Adipocyte (in vitro differentiated cells): ENCODE data around the gene IPO4.
A peak's percentile ranks its signal among the peaks of the same experiment; 100 is the strongest.

Source experiments
- DNase-seq: peaks from one replicate; pipeline ENCODE4 v3.0.0-alpha.2; 2015; ENCODE audit warnings: low read depth
- H3K27me3 ChIP-seq: replicated peaks from 2 replicates; pipeline ENCODE4 v1.7.0; 2013; ENCODE audit warnings: mild to moderate bottlenecking, low read length, moderate library complexity; ENCODE audit not compliant: control insufficient read depth, insufficient read depth
- H3K36me3 ChIP-seq: 2 replicates; pipeline ENCODE4 v1.7.0; 2013; ENCODE audit warnings: low read length, mild to moderate bottlenecking, moderate library complexity; ENCODE audit not compliant: control insufficient read depth, insufficient read depth, severe bottlenecking
- H3K4me1 ChIP-seq: 2 replicates; pipeline ENCODE4 v1.7.0; 2013; ENCODE audit warnings: mild to moderate bottlenecking, low read length, moderate library complexity; ENCODE audit not compliant: control insufficient read depth, insufficient read depth
- H3K4me3 ChIP-seq: 2 replicates; pipeline ENCODE4 v1.7.0; 2013; ENCODE audit warnings: mild to moderate bottlenecking, low read length, moderate library complexity
- H3K9ac ChIP-seq: 2 replicates; pipeline ENCODE4 v1.7.0; 2013; ENCODE audit warnings: mild to moderate bottlenecking, low read length, moderate library complexity
- H3K9me3 ChIP-seq: 2 replicates; pipeline ENCODE4 v1.7.0; 2013; ENCODE audit warnings: mild to moderate bottlenecking, low read length, moderate library complexity; ENCODE audit not compliant: control insufficient read depth

Gene IPO4

GRCh38 chr14:24188251-24189058 is at the start of gene IPO4:
Gene IPO4 (minus strand): TSS chr14:24188816. CDS start chr14:24188787, 29 bp downstream.
- H3K36me3 ChIP-seq = peaks cover 53% of the 10 kb centered on the region

GRCh38 chr14:24238123-24238522 is 49.5 kb upstream of the IPO4 start:
- peaks cover 70% of the 10 kb centered on the region for H3K4me1 ChIP-seq
- H3K4me3 ChIP-seq = no peak overlapping the region
- DNase-seq = no peak
- H3K36me3 ChIP-seq = peaks cover 60% of the 10 kb centered on the region
- H3K9me3 ChIP-seq = no peaks in the 10 kb centered on the region
- no peaks in the 10 kb centered on the region for H3K27me3 ChIP-seq
- H3K9ac ChIP-seq = no peak overlapping the region

More at GRCh38 chr14:24188251-24189058, at the start of gene IPO4:
- DNase-seq = peak; percentile 99
- peak within 1 kb of the TSS; percentile 91 for H3K4me3 ChIP-seq
- peak within 1 kb of the TSS; percentile 92 for H3K9ac ChIP-seq
- H3K9me3 ChIP-seq = no peaks in the 10 kb centered on the region
- H3K27me3 ChIP-seq = no peaks in the 10 kb centered on the region
- H3K4me1 ChIP-seq = peaks cover 20% of the 10 kb centered on the region

- H3K4me3 ChIP-seq = no peak overlapping the region
- no peak for DNase-seq
- H3K9ac ChIP-seq = no peak overlapping the region
- H3K4me1 ChIP-seq = peaks cover 69% of the 10 kb centered on the region
- H3K27me3 ChIP-seq = no peaks in the 10 kb centered on the region
- H3K9me3 ChIP-seq = no peaks in the 10 kb centered on the region
- H3K36me3 ChIP-seq = peaks cover 60% of the 10 kb centered on the region
Measured at GRCh38 chr14:24237463-24237955, 48.9 kb upstream of the IPO4 start.

GRCh38 chr14:24236689-24237462 is 48.3 kb upstream of the IPO4 start:
- peaks cover 60% of the 10 kb centered on the region for H3K36me3 ChIP-seq
- H3K4me1 ChIP-seq = peaks cover 69% of the 10 kb centered on the region
- no peaks in the 10 kb centered on the region for H3K27me3 ChIP-seq
- no peaks in the 10 kb centered on the region for H3K9me3 ChIP-seq
- no peak overlapping the region for H3K4me3 ChIP-seq
- no peak for DNase-seq
- H3K9ac ChIP-seq = no peak overlapping the region

GRCh38 chr14:24235804-24236688 is 47.4 kb upstream of the IPO4 start:
- no peak overlapping the region for H3K4me3 ChIP-seq
- no peak overlapping the region for H3K9ac ChIP-seq
- H3K4me1 ChIP-seq = peaks cover 64% of the 10 kb centered on the region
- H3K27me3 ChIP-seq = no peaks in the 10 kb centered on the region
- H3K36me3 ChIP-seq = peaks cover 58% of the 10 kb centered on the region
- no peak for DNase-seq
- no peaks in the 10 kb centered on the region for H3K9me3 ChIP-seq

GRCh38 chr14:24234095-24235005 is 45.7 kb upstream of the IPO4 start:
- H3K27me3 ChIP-seq = no peaks in the 10 kb centered on the region
- H3K36me3 ChIP-seq = peaks cover 43% of the 10 kb centered on the region
- H3K4me3 ChIP-seq = peak overlapping the region; percentile 92
- peak overlapping the region; percentile 7 for H3K9ac ChIP-seq
- peaks cover 49% of the 10 kb centered on the region for H3K4me1 ChIP-seq
- no peak for DNase-seq
- no peaks in the 10 kb centered on the region for H3K9me3 ChIP-seq

- H3K36me3 ChIP-seq = peaks cover 35% of the 10 kb centered on the region
- peak overlapping the region; percentile 94 for H3K9ac ChIP-seq
- peak overlapping the region; percentile 92 for H3K4me3 ChIP-seq
- no peaks in the 10 kb centered on the region for H3K27me3 ChIP-seq
- DNase-seq = no peak
- no peaks in the 10 kb centered on the region for H3K9me3 ChIP-seq
- peaks cover 40% of the 10 kb centered on the region for H3K4me1 ChIP-seq
Measured at GRCh38 chr14:24233538-24233866, 44.9 kb upstream of the IPO4 start.

GRCh38 chr14:24232645-24233537 is 44.3 kb upstream of the IPO4 start, which contains the start of gene GMPR2:
Gene GMPR2 (plus strand): TSS chr14:24232929. CDS start chr14:24233254, 325 bp downstream.
- H3K36me3 ChIP-seq = peaks cover 34% of the 10 kb centered on the region
- peak within 1 kb of the TSS; percentile 92 for H3K4me3 ChIP-seq
- H3K9me3 ChIP-seq = no peaks in the 10 kb centered on the region
- peaks cover 36% of the 10 kb centered on the region for H3K4me1 ChIP-seq
- H3K27me3 ChIP-seq = no peaks in the 10 kb centered on the region
- peak within 1 kb of the TSS; percentile 94 for H3K9ac ChIP-seq
- DNase-seq = peak; percentile 38

- peak within 1 kb of the TSS; percentile 92 for H3K4me3 ChIP-seq
- H3K9me3 ChIP-seq = no peaks in the 10 kb centered on the region
- peak; percentile 95 for DNase-seq
- peak within 1 kb of the TSS; percentile 94 for H3K9ac ChIP-seq
- H3K27me3 ChIP-seq = no peaks in the 10 kb centered on the region
- H3K36me3 ChIP-seq = peaks cover 34% of the 10 kb centered on the region
- peaks cover 30% of the 10 kb centered on the region for H3K4me1 ChIP-seq
Measured at GRCh38 chr14:24232121-24232644, 43.6 kb upstream of the IPO4 start, which contains the start of gene NEDD8. Gene NEDD8 (minus strand): TSS chr14:24232367. CDS start chr14:24232267, 100 bp downstream.
